Measurements from ENCODE around the gene LZTR1.

Gene LZTR1

DNA sequence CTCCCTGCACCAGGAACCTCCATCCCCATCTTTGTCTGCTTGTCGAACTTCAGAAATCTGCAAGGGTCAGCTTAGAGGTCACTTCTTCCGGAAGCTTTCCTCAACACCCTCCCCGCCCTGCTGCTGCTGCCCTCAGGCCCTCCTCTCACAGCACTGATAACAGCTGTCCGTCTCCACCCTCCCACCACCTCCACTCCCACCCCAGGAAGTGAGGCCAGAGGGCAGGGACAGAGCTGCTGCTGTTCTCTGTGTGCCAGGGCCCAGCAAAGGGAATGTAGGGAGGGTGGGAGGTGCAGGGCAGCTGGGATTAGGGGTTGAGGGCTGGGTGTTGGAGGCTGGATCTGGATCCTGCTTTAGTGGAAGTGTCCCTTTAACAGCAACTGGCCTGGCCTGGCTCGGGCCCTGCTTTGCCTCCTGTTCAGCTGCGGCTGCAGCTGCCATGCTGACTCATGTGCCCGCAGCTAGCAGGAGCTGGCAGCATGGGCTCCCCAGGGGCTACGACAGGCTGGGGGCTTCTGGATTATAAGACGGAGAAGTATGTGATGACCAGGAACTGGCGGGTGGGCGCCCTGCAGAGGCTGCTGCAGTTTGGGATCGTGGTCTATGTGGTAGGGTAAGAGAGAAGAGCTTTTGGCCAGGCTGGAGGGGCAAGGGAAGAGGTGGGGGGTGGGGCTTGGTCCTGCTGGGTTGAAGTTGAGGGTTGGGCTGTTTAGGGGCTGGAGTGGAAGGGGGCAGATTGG is 32.8 kb downstream of the LZTR1 start, which contains the start of gene P2RX6:
P2RX6 (plus strand) TSS at position 440 of the 740 bp plus-strand sequence; CDS start at position 450, 10 bp downstream.
- TF ChIP-seq, protein P1, sequence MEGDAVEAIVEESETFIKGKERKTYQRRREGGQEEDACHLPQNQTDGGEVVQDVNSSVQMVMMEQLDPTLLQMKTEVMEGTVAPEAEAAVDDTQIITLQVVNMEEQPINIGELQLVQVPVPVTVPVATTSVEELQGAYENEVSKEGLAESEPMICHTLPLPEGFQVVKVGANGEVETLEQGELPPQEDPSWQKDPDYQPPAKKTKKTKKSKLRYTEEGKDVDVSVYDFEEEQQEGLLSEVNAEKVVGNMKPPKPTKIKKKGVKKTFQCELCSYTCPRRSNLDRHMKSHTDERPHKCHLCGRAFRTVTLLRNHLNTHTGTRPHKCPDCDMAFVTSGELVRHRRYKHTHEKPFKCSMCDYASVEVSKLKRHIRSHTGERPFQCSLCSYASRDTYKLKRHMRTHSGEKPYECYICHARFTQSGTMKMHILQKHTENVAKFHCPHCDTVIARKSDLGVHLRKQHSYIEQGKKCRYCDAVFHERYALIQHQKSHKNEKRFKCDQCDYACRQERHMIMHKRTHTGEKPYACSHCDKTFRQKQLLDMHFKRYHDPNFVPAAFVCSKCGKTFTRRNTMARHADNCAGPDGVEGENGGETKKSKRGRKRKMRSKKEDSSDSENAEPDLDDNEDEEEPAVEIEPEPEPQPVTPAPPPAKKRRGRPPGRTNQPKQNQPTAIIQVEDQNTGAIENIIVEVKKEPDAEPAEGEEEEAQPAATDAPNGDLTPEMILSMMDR (IDR thresholded peaks at IDR 0.05; ENCODE audit: low read depth, low read length, missing control alignments) = no peak
- H3K4me3 ChIP-seq (replicated peaks; ENCODE audit: low read depth, low read length) = peak within 1 kb of the TSS; percentile 55
- DNase-seq (ENCODE audit: extremely low read depth, low read depth) = no peak

DNA sequence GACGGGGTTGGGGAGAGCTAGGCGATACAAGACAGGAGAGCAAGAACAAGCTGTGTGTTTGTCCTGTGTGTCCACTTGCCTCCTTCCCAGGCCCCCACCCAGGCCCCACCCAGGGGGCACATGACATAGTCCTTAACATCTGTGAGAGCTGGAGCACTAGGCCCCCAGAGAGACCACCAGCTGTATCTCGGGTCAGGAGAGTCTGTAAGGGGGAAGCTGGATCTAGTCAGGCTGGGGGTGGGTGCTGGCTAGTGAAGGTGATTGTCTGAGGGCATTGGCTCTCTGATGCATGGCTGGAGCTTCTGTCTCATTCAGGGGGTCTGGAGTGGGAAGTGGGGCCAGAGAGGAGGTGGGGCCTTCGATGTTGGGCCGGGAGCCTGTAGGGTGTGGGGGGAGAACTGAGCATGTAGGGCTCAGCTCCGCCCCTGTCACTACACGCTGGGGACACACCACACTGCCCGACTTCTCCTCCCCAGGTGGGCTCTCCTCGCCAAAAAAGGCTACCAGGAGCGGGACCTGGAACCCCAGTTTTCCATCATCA is 33.4 kb downstream of the LZTR1 start:
- H3K4me3 ChIP-seq (replicated peaks; ENCODE audit: low read depth, low read length) = peak overlapping the region; percentile 55; the same call in 1 of the 2 replicates
- TF ChIP-seq, protein P1 (IDR thresholded peaks at IDR 0.05; ENCODE audit: low read depth, low read length, missing control alignments) = no peak
- no peak for DNase-seq (ENCODE audit: extremely low read depth, low read depth)

DNA sequence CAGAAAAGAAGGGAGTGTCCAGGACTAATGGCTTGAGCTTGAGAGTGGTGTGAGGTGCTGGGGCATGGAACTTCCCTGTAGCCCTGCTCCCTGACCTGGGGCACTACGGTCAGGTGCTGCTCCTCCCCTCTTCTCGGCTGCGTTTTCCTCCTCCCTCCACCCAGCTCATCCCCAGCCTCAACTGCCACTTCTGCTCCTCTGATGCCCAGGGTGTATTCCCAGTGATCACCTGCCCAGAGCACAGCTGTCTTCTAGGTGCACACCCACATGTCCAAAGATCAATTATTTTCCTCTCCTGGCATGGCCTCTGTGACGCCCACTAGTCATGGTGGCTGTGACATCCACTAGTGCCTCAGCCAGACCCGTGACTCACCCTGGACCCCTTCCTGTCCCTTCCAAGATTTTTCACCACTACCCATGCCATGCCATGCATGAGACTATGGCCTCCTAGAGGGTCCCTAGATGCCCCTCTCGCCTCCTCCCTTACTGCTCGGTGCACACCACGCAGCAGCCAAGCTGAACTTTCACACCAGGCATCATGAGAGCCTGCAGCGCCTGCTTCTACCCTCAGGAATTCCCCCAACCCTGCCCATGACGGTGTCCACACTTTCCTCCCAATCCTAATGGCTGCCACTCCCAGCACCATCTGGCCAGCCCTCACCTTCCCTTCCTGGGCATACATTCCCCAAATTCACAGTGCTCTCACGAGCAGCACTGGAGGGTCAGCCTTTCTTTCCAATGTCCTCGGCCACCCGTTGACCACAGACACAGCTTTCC is 34.7 kb downstream of the LZTR1 start:
- H3K4me3 ChIP-seq (replicated peaks; ENCODE audit: low read depth, low read length) = no peak overlapping the region
- TF ChIP-seq, protein P1 (IDR thresholded peaks at IDR 0.05; ENCODE audit: low read depth, low read length, missing control alignments) = no peak

DNA sequence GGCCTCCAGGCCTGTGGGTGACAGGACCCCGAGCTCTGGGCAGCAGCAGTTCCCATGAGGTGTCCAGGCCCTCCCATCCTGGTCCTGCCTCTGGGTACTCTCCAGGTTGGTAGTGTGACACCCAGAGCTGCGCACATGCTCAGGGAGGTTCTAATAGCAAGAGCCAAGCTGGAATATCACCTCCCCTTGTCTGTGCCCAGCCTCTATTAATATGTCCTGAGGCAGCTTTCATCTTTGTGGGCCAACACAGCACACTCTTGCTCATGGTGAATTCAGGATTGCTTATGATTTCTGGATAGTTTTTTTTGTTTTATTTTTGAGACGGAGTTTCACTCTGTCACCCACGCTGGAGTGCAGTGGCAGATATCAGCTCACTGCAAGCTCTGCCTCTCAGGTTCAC is 36.2 kb downstream of the LZTR1 start:
- no peak overlapping the region for H3K4me3 ChIP-seq (replicated peaks; ENCODE audit: low read depth, low read length)
- no peak for DNase-seq (ENCODE audit: extremely low read depth, low read depth)
- TF ChIP-seq, protein P1 (IDR thresholded peaks at IDR 0.05; ENCODE audit: low read depth, low read length, missing control alignments) = no peak

More for the DNA sequence above, 34.7 kb downstream of the LZTR1 start:
- DNase-seq (ENCODE audit: extremely low read depth, low read depth) = no peak

DNA sequence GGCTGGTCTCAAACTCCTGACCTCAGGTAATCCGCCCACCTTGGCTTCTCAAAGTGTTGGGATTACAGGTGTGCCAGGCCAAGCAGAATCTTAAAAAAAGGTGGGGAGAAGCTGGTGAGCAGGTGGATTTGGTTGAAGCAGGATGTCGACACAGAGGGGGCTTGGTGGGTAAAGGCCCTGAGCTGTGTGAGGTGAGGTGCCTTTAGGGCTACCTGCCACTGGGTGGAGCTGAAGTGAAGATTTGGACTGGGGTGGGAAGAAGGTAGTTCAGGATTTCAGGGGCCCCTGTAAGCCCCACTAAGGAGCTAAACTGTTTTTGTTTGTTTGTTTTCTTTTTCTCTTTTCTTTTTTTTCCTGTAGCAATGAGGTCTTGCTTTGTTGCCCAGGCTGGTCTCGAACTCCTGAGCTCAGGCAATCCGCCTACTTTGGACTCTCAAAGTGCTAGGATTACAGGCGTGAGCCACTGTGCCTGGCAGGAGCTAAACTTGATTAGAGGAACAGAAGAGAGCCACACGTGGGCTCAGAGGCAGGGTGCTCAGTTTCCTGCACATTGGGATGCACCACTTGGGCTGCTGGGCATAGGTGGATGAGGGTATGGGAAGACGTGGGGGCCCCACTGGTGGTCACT is 38.8 kb downstream of the LZTR1 start:
- no peak for DNase-seq (ENCODE audit: extremely low read depth, low read depth)
- H3K4me3 ChIP-seq (replicated peaks; ENCODE audit: low read depth, low read length) = no peak overlapping the region
- TF ChIP-seq, protein P1 (IDR thresholded peaks at IDR 0.05; ENCODE audit: low read depth, low read length, missing control alignments) = peak; percentile 54

DNA sequence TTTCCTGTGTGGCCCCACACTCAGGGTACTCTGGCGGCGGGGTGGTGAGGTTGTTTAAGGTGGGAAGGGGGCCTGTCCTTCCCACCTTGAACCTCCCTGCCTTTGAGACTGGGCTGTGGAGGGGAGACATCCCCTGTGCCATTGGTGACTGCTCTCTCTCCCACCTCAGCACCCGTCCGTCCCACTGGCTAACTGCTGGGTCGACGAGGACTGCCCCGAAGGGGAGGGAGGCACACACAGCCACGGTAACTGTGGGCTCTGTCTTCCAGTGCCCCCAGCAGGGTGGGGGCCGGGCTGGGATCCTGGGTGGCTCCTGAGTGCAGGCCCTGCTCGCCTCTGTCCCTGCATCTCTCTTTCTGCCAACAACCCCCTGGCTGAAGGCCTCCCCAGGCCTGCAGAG is 40.4 kb downstream of the LZTR1 start:
- no peak for DNase-seq (ENCODE audit: extremely low read depth, low read depth)
- no peak overlapping the region for H3K4me3 ChIP-seq (replicated peaks; ENCODE audit: low read depth, low read length)
- TF ChIP-seq, protein P1 (IDR thresholded peaks at IDR 0.05; ENCODE audit: low read depth, low read length, missing control alignments) = no peak
